Measurements from ENCODE around the gene SUSD5. TPM values are rescaled to one million over a fixed set of nuclear protein-coding genes. Genes with fewer than 3 reads are reported as not detected.

Gene SUSD5
- total and polyA plus RNA-seq, 2 experiments from 2014 or later = 1.4 to 3.6 TPM

DNA sequence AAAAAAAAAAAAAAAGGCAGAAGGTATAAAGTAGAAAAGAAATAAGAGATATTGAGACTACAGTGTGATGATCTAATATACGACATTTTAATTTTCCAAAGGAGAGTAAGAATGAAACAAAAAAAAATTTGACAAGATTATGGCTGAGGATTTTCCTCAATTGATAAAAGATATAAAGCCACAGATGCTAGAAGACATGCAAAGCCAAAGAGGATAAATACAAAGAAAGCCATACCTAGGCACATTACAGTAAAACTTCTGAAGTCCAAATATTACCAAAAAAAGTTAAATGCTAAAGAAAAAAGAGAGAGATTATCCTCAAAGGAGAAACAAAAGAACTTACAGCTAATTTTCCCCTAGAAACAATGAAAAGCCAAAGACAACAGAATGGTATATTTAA, 20.3 kb upstream of the SUSD5 start:
- no peaks in the 10 kb centered on the region for H3K27me3 ChIP-seq (ENCODE audit: insufficient read depth)
- Mint-ChIP-seq H3K36me3 (ENCODE audit: low read depth) (no peaks in the 10 kb centered on the region), H3K27me3 (ENCODE audit: insufficient read depth, low read depth, poor library complexity) (no peaks in the 10 kb centered on the region), H3K27ac (no peak overlapping the region), H3K4me3 (no peak overlapping the region), H3K4me1 (no peaks in the 10 kb centered on the region), H3K9me3 (no peaks in the 10 kb centered on the region)
- DNase-seq (ENCODE audit: low spot score) (no peak), ATAC-seq (no peak)
- H3K79me2 ChIP-seq (replicated peaks; ENCODE audit: insufficient read depth) = no peaks in the 10 kb centered on the region
- no peaks in the 10 kb centered on the region for H4K20me1 ChIP-seq (replicated peaks; ENCODE audit: insufficient read depth)
- TF ChIP-seq CREB1 (CRISPR knock-in tag; IDR thresholded peaks at IDR 0.05; ENCODE audit: low read depth) (no peak), NANOG (IDR thresholded peaks at IDR 0.05; ENCODE audit: borderline replicate concordance) (no peak), EZH2 (IDR thresholded peaks at IDR 0.05; ENCODE audit: low read depth, unreplicated experiment) (no peak), ZNF331 (CRISPR knock-in tag; IDR thresholded peaks at IDR 0.05; ENCODE audit: low read depth) (no peak)
- TF ChIP-seq, protein P1, sequence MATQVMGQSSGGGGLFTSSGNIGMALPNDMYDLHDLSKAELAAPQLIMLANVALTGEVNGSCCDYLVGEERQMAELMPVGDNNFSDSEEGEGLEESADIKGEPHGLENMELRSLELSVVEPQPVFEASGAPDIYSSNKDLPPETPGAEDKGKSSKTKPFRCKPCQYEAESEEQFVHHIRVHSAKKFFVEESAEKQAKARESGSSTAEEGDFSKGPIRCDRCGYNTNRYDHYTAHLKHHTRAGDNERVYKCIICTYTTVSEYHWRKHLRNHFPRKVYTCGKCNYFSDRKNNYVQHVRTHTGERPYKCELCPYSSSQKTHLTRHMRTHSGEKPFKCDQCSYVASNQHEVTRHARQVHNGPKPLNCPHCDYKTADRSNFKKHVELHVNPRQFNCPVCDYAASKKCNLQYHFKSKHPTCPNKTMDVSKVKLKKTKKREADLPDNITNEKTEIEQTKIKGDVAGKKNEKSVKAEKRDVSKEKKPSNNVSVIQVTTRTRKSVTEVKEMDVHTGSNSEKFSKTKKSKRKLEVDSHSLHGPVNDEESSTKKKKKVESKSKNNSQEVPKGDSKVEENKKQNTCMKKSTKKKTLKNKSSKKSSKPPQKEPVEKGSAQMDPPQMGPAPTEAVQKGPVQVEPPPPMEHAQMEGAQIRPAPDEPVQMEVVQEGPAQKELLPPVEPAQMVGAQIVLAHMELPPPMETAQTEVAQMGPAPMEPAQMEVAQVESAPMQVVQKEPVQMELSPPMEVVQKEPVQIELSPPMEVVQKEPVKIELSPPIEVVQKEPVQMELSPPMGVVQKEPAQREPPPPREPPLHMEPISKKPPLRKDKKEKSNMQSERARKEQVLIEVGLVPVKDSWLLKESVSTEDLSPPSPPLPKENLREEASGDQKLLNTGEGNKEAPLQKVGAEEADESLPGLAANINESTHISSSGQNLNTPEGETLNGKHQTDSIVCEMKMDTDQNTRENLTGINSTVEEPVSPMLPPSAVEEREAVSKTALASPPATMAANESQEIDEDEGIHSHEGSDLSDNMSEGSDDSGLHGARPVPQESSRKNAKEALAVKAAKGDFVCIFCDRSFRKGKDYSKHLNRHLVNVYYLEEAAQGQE (IDR thresholded peaks at IDR 0.05; ENCODE audit: unreplicated experiment) = no peak
- TF ChIP-seq, protein P2, sequence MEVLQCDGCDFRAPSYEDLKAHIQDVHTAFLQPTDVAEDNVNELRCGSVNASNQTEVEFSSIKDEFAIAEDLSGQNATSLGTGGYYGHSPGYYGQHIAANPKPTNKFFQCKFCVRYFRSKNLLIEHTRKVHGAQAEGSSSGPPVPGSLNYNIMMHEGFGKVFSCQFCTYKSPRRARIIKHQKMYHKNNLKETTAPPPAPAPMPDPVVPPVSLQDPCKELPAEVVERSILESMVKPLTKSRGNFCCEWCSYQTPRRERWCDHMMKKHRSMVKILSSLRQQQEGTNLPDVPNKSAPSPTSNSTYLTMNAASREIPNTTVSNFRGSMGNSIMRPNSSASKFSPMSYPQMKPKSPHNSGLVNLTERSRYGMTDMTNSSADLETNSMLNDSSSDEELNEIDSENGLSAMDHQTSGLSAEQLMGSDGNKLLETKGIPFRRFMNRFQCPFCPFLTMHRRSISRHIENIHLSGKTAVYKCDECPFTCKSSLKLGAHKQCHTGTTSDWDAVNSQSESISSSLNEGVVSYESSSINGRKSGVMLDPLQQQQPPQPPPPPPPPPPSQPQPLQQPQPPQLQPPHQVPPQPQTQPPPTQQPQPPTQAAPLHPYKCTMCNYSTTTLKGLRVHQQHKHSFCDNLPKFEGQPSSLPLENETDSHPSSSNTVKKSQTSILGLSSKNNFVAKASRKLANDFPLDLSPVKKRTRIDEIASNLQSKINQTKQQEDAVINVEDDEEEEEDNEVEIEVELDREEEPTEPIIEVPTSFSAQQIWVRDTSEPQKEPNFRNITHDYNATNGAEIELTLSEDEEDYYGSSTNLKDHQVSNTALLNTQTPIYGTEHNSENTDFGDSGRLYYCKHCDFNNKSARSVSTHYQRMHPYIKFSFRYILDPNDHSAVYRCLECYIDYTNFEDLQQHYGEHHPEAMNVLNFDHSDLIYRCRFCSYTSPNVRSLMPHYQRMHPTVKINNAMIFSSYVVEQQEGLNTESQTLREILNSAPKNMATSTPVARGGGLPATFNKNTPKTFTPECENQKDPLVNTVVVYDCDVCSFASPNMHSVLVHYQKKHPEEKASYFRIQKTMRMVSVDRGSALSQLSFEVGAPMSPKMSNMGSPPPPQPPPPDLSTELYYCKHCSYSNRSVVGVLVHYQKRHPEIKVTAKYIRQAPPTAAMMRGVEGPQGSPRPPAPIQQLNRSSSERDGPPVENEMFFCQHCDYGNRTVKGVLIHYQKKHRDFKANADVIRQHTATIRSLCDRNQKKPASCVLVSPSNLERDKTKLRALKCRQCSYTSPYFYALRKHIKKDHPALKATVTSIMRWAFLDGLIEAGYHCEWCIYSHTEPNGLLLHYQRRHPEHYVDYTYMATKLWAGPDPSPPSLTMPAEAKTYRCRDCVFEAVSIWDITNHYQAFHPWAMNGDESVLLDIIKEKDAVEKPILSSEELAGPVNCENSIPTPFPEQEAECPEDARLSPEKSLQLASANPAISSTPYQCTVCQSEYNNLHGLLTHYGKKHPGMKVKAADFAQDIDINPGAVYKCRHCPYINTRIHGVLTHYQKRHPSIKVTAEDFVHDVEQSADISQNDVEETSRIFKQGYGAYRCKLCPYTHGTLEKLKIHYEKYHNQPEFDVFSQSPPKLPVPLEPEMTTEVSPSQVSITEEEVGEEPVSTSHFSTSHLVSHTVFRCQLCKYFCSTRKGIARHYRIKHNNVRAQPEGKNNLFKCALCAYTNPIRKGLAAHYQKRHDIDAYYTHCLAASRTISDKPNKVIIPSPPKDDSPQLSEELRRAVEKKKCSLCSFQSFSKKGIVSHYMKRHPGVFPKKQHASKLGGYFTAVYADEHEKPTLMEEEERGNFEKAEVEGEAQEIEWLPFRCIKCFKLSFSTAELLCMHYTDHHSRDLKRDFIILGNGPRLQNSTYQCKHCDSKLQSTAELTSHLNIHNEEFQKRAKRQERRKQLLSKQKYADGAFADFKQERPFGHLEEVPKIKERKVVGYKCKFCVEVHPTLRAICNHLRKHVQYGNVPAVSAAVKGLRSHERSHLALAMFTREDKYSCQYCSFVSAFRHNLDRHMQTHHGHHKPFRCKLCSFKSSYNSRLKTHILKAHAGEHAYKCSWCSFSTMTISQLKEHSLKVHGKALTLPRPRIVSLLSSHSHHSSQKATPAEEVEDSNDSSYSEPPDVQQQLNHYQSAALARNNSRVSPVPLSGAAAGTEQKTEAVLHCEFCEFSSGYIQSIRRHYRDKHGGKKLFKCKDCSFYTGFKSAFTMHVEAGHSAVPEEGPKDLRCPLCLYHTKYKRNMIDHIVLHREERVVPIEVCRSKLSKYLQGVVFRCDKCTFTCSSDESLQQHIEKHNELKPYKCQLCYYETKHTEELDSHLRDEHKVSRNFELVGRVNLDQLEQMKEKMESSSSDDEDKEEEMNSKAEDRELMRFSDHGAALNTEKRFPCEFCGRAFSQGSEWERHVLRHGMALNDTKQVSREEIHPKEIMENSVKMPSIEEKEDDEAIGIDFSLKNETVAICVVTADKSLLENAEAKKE (CRISPR knock-in tag; IDR thresholded peaks at IDR 0.05) = no peak
- TF ChIP-seq, protein P3, sequence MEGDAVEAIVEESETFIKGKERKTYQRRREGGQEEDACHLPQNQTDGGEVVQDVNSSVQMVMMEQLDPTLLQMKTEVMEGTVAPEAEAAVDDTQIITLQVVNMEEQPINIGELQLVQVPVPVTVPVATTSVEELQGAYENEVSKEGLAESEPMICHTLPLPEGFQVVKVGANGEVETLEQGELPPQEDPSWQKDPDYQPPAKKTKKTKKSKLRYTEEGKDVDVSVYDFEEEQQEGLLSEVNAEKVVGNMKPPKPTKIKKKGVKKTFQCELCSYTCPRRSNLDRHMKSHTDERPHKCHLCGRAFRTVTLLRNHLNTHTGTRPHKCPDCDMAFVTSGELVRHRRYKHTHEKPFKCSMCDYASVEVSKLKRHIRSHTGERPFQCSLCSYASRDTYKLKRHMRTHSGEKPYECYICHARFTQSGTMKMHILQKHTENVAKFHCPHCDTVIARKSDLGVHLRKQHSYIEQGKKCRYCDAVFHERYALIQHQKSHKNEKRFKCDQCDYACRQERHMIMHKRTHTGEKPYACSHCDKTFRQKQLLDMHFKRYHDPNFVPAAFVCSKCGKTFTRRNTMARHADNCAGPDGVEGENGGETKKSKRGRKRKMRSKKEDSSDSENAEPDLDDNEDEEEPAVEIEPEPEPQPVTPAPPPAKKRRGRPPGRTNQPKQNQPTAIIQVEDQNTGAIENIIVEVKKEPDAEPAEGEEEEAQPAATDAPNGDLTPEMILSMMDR (conservative IDR thresholded peaks at IDR 0.05; ENCODE audit: low read depth in 2 of 2) = no peak
- H3K4me1 ChIP-seq (ENCODE audit: insufficient read depth) = no peaks in the 10 kb centered on the region
- H3K4me2 ChIP-seq = no peak overlapping the region
- H2AFZ ChIP-seq = no peak overlapping the region
- no peak overlapping the region for H3K27ac ChIP-seq (ENCODE audit: low read depth)
- H3K4me3 ChIP-seq = no peak overlapping the region
- H3K9me2 ChIP-seq (ENCODE audit: insufficient read depth) = no peaks in the 10 kb centered on the region; the same call in 1 of the 2 replicates
- H3K36me3 ChIP-seq (ENCODE audit: insufficient read depth) = no peaks in the 10 kb centered on the region
- no peaks in the 10 kb centered on the region for H3F3A ChIP-seq (replicated peaks; ENCODE audit: low read depth)

All from GM23338 (cell line).